OCI-LY7 (cell line): ENCODE results near the gene MSANTD3. TPM values are rescaled to one million over a fixed set of nuclear protein-coding genes. Genes with fewer than 3 reads are reported as not detected.

Experiments
- BruUV-seq: library from RNA; stranded (reverse); fragments of 400-500 nt; replicated peaks from 2 replicates; lab custom pipeline; 2021; lab: Mats Ljungman, UMichigan
- CTCF ChIA-PET: fragments of 300-600 bp; sonication (Branson Sonifier 250); formaldehyde crosslinking; loops from one replicate; lab custom pipeline; 2022; ENCODE audit warnings: antibody characterized with exemption; ENCODE audit not compliant: unreplicated experiment; lab: Charles Lee
- POLR2A ChIA-PET: fragments of 300-600 bp; sonication (Branson Sonifier 250); formaldehyde crosslinking; loops from one replicate; lab custom pipeline; 2022; ENCODE audit warnings: antibody characterized with exemption; lab: Charles Lee
- DNase-seq: peaks from one replicate; pipeline ENCODE4 v3.0.0-alpha.2; 2015; ENCODE audit warnings: low spot score
- H2AFZ ChIP-seq: fragments of 200-600 bp; sonication (generic), shearing (Covaris generic); 2 replicates; pipeline ENCODE4 v1.6.1; 2014; ENCODE audit warnings: mild to moderate bottlenecking, antibody characterized with exemption, low read length, moderate library complexity
- H3K27ac ChIP-seq: fragments of 200-600 bp; sonication (generic); 2 replicates; pipeline ENCODE4 v1.5.1; 2014; ENCODE audit warnings: mixed run types, low read depth, mild to moderate bottlenecking, moderate library complexity, low read length, inconsistent platforms; ENCODE audit not compliant: poor library complexity, severe bottlenecking
- H3K36me3 ChIP-seq: fragments of 200-600 bp; sonication (generic); 2 replicates; pipeline ENCODE4 v1.6.1; 2014; ENCODE audit warnings: mild to moderate bottlenecking, antibody characterized with exemption, low read length, moderate library complexity, mixed read lengths; ENCODE audit not compliant: insufficient read depth
- H3K4me1 ChIP-seq: fragments of 200-600 bp; sonication (generic); 2 replicates; pipeline ENCODE4 v1.5.1; 2014; ENCODE audit warnings: mild to moderate bottlenecking, low read length; ENCODE audit not compliant: insufficient read depth, poor library complexity, severe bottlenecking
- H3K4me2 ChIP-seq: fragments of 200-600 bp; sonication (generic); 2 replicates; pipeline ENCODE4 v1.6.1; 2014; ENCODE audit warnings: mild to moderate bottlenecking, low read length
- H3K4me3 ChIP-seq: fragments of 200-600 bp; sonication (generic); 2 replicates; pipeline ENCODE4 v1.5.1; 2014; ENCODE audit warnings: mild to moderate bottlenecking, low read depth, low read length; ENCODE audit not compliant: poor library complexity, severe bottlenecking
- H3K79me2 ChIP-seq: fragments of 200-600 bp; sonication (generic); 2 replicates; pipeline ENCODE4 v1.6.1; 2016; ENCODE audit warnings: low read depth, mild to moderate bottlenecking, low read length, moderate library complexity, mixed read lengths; ENCODE audit not compliant: insufficient read depth
- H3K9me2 ChIP-seq: fragments of 200-600 bp; sonication (generic); 2 replicates; pipeline ENCODE4 v1.6.1; 2016; ENCODE audit warnings: mild to moderate bottlenecking, low read length, mixed read lengths; ENCODE audit not compliant: insufficient read depth
- H3K9me3 ChIP-seq: fragments of 200-600 bp; sonication (generic); 2 replicates; pipeline ENCODE4 v1.6.1; 2014; ENCODE audit warnings: mild to moderate bottlenecking, mixed run types, low read length, mixed read lengths
- H4K20me1 ChIP-seq: fragments of 200-600 bp; sonication (generic); 2 replicates; pipeline ENCODE4 v1.6.1; 2014; ENCODE audit warnings: mild to moderate bottlenecking, antibody characterized with exemption, low read length, moderate library complexity, mixed read lengths; ENCODE audit not compliant: insufficient read depth
- EZH2phosphoT487 ChIP-seq: fragments of 200-600 bp; sonication (generic); IDR thresholded peaks from 2 replicates; pipeline ENCODE4 v1.6.1; 2018; ENCODE audit warnings: low read depth, borderline replicate concordance, mild to moderate bottlenecking, mixed run types, antibody characterized with exemption, low read length, moderate library complexity, mixed read lengths
- intact Hi-C: fragments of 100-400 bp; cut with micrococcal nuclease; formaldehyde crosslinking; loops from one replicate; pipeline ENCODE4 v1.10.0; 2022; ENCODE audit not compliant: unreplicated experiment
- total RNA-seq, 2 experiments: library from RNA; depleted of rRNA in 1 of 2; stranded (reverse); fragments of >200 nt in 1 of 2; shearing (Covaris generic) in 1 of 2; gene quantifications; 2 replicates each; pipeline ENCODE4 v1.2.3, GENCODE V29; 2014 to 2022
- TF ChIP-seq, protein P1 (sequence below): fragments of 200-600 bp; sonication (generic); conservative IDR thresholded peaks from 2 replicates; pipeline ENCODE4 v1.5.1; 2014; ENCODE audit warnings: mild to moderate bottlenecking, antibody characterized with exemption, low read length, moderate library complexity, mixed read lengths

Gene MSANTD3
- total RNA-seq, 2 experiments from 2014 or later = 30.5 to 38.0 TPM

DNA sequence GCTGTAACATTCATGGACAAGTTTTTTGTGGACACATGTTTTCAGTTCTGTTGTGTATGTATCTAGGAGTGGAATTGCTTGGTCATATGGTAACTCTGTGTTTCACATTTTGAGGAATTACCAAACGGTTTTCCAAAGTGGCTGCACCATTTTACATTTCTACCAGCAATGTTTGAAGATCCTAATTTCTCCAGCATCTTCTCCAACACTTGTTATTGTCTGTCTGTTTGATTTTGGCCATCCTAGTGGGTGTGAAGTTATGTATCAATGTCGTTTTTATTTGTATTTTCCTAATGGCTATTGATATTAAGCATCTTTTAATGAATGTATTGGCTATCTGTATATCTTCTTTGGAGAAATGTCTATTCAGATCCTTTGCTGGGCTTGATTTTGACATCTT is 52.9 kb downstream of the MSANTD3 start:
- no peaks in the 10 kb centered on the region for H3K9me3 ChIP-seq
- no peak overlapping the region for H2AFZ ChIP-seq
- H3K4me3 ChIP-seq = no peak overlapping the region
- BruUV-seq = no TSS peak
- intact Hi-C loops = no loop called here
- H3K4me1 ChIP-seq = peaks cover under 1% of the 10 kb centered on the region
- no peak overlapping the region for H3K4me2 ChIP-seq
- H3K36me3 ChIP-seq = no peaks in the 10 kb centered on the region
- H4K20me1 ChIP-seq = no peaks in the 10 kb centered on the region
- CTCF ChIA-PET = no interaction called here
- TF ChIP-seq, protein P1, sequence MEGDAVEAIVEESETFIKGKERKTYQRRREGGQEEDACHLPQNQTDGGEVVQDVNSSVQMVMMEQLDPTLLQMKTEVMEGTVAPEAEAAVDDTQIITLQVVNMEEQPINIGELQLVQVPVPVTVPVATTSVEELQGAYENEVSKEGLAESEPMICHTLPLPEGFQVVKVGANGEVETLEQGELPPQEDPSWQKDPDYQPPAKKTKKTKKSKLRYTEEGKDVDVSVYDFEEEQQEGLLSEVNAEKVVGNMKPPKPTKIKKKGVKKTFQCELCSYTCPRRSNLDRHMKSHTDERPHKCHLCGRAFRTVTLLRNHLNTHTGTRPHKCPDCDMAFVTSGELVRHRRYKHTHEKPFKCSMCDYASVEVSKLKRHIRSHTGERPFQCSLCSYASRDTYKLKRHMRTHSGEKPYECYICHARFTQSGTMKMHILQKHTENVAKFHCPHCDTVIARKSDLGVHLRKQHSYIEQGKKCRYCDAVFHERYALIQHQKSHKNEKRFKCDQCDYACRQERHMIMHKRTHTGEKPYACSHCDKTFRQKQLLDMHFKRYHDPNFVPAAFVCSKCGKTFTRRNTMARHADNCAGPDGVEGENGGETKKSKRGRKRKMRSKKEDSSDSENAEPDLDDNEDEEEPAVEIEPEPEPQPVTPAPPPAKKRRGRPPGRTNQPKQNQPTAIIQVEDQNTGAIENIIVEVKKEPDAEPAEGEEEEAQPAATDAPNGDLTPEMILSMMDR = no peak
- no peak for TF ChIP-seq EZH2phosphoT487
- no peaks in the 10 kb centered on the region for H3K79me2 ChIP-seq
- no peak overlapping the region for H3K27ac ChIP-seq
- DNase-seq = no peak
- no peaks in the 10 kb centered on the region for H3K9me2 ChIP-seq
- POLR2A ChIA-PET = no interaction called here

DNA sequence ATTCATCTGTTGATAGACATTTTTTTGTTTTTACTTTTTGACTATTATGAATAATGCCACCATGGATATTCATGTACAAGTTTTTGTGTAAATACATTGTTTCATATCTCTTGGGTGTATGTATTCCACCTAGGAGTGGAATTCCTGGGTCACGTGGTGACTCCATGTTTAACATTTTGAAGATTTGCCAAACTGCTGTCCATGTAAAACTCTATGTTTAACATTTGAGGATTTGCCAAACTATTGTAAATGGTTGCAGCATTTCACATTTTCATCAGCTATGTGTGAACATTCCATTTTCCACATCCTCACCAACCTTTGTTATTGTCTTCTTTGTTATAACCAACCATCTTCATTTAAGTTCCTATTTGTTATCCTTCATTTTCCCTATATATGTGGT is 58.3 kb downstream of the MSANTD3 start:
- BruUV-seq = no TSS peak
- POLR2A ChIA-PET = interaction anchor here (0.7 kb wide), 2 partner anchors 8 to 75 kb away, joined by 3 read pairs; no protein-coding TSS in a partner anchor
- peaks cover 9% of the 10 kb centered on the region for H3K4me1 ChIP-seq

More for the DNA sequence above, 58.3 kb downstream of the MSANTD3 start:
- intact Hi-C loops = no loop called here
- CTCF ChIA-PET = no interaction called here
- Histone ChIP-seq H2AFZ (no peak overlapping the region), H3K36me3 (no peaks in the 10 kb centered on the region), H3K9me3 (no peaks in the 10 kb centered on the region), H3K27ac (no peak overlapping the region), H3K9me2 (no peaks in the 10 kb centered on the region), H4K20me1 (no peaks in the 10 kb centered on the region; the same call in 1 of the 2 replicates), H3K4me2 (no peak overlapping the region), H3K79me2 (no peaks in the 10 kb centered on the region), H3K4me3 (no peak overlapping the region)
- TF ChIP-seq, protein P1 = no peak
- no peak for TF ChIP-seq EZH2phosphoT487
- no peak for DNase-seq
